Natural killer cell (primary cell): Measurements from ENCODE around the gene MYH11. TPM values are rescaled to one million over a fixed set of nuclear protein-coding genes. Genes with fewer than 3 reads are reported as not detected.

Experiments
- ATAC-seq, 3 donors: fragments of 150-1000 bp in 2 of 3; fragments of 200-7000 bp in 1 of 3; cut with Tn5 transposase; 1 replicate in 1 of 3; 2 replicates in 2 of 3; pipeline ENCODE4 v1.10.0; 2021; ENCODE audit warnings: mild to moderate bottlenecking in 2 of 3, moderate library complexity in 2 of 3
- DNase-seq, 2 donors: peaks; one replicate each; pipeline versions ENCODE4 v3.0.0 to v3.0.0-alpha.2; 2013 to 2021; ENCODE audit warnings: mixed read lengths in 1 of 2
- H3K27ac ChIP-seq: one replicate; pipeline ENCODE4 v1.5.1; 2013; ENCODE audit warnings: mild to moderate bottlenecking, low read length
- H3K27me3 ChIP-seq: one replicate; pipeline ENCODE4 v1.6.1; 2013; ENCODE audit warnings: low read length; ENCODE audit not compliant: control insufficient read depth, insufficient read depth
- H3K36me3 ChIP-seq: one replicate; pipeline ENCODE4 v1.6.1; 2013; ENCODE audit warnings: low read length; ENCODE audit not compliant: control insufficient read depth, insufficient read depth
- H3K4me1 ChIP-seq: one replicate; pipeline ENCODE4 v1.6.1; 2013; ENCODE audit warnings: low read length; ENCODE audit not compliant: control insufficient read depth, insufficient read depth
- H3K4me3 ChIP-seq: one replicate; pipeline ENCODE4 v1.5.1; 2013; ENCODE audit warnings: low read length
- H3K9me3 ChIP-seq: one replicate; pipeline ENCODE4 v1.6.1; 2013; ENCODE audit warnings: low read length; ENCODE audit not compliant: control insufficient read depth, insufficient read depth
- H3K27ac Mint-ChIP-seq, 2 donors: one replicate each; pipeline ENCODE4 v1.8.0; 2022; ENCODE audit warnings: mild to moderate bottlenecking in 2 of 2, mixed read lengths in 2 of 2, moderate library complexity in 1 of 2
- H3K27me3 Mint-ChIP-seq, 2 donors: one replicate each; pipeline ENCODE4 v1.8.0; 2022; ENCODE audit warnings: low read depth in 2 of 2, mixed read lengths in 2 of 2
- H3K36me3 Mint-ChIP-seq: one replicate; pipeline ENCODE4 v1.8.0; 2022; ENCODE audit warnings: mixed read lengths
- H3K4me1 Mint-ChIP-seq, 2 donors: one replicate each; pipeline ENCODE4 v1.8.0; 2022; ENCODE audit warnings: mixed read lengths in 2 of 2
- H3K4me3 Mint-ChIP-seq: one replicate; pipeline ENCODE4 v1.8.0; 2022; ENCODE audit warnings: mild to moderate bottlenecking, moderate library complexity, mixed read lengths
- H3K9me3 Mint-ChIP-seq, 2 donors: one replicate each; pipeline ENCODE4 v1.8.0; 2022; ENCODE audit warnings: mixed read lengths in 2 of 2
- WGBS: methylation state at CpG from one replicate; pipeline ENCODE4 v1.1.7; 2013; ENCODE audit warnings: missing lambda C conversion rate; ENCODE audit not compliant: insufficient coverage; 5-methylcytosine and 5-hydroxymethylcytosine counted together
- intact Hi-C: fragments of 100-400 bp; cut with micrococcal nuclease; formaldehyde crosslinking; loops from one replicate; pipeline ENCODE4 v1.14.2; 2022
- total RNA-seq, 4 donors: library from RNA; stranded (reverse); fragments of 120-200 nt in 1 of 4; gene quantifications; one replicate each; pipeline versions ENCODE4 v1.2.3 to v1.2.4, GENCODE V29; 2013 to 2022
- TF ChIP-seq, protein P1 (sequence below): fragments of 200-600 bp; IDR thresholded peaks from one replicate; pipeline ENCODE4 v1.8.0; 2022; ENCODE audit warnings: antibody characterized with exemption

The MYH11 gene
- total RNA-seq, 3 donors from 2014 or later (not counting 1 experiment from before 2014, with no cell fraction given) = 0.30 TPM; not detected in 2

DNA sequence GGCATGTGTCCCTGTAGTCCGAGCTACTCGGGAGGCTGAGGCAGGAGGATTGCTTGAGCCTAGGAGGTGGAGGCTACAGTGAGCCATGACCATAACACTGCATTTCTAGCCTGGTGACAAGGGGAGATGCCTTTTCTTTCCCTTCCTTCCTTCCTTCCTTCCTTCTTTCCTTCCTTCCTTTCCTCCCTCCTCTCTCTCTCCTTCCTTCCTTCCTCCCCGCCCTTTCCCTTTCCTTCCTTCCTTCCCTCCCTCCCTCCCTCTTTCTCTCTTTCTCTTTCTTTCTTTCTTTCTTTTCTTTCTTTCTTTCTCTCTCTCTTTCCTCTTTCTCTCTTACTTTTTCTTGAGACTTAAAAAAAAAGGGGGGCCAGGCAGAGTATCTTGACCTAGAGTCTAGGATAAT, 34.7 kb upstream of the MYH11 start:
- 92% methylated on average over 3 of the region's 3 CpGs for WGBS
- Histone ChIP-seq H3K4me3 (no peak overlapping the region), H3K36me3 (no peaks in the 10 kb centered on the region), H3K4me1 (peaks cover 20% of the 10 kb centered on the region), H3K27ac (no peak overlapping the region), H3K27me3 (no peaks in the 10 kb centered on the region), H3K9me3 (no peaks in the 10 kb centered on the region)
- ATAC-seq (no peak), DNase-seq (no peak)
- TF ChIP-seq, protein P1, sequence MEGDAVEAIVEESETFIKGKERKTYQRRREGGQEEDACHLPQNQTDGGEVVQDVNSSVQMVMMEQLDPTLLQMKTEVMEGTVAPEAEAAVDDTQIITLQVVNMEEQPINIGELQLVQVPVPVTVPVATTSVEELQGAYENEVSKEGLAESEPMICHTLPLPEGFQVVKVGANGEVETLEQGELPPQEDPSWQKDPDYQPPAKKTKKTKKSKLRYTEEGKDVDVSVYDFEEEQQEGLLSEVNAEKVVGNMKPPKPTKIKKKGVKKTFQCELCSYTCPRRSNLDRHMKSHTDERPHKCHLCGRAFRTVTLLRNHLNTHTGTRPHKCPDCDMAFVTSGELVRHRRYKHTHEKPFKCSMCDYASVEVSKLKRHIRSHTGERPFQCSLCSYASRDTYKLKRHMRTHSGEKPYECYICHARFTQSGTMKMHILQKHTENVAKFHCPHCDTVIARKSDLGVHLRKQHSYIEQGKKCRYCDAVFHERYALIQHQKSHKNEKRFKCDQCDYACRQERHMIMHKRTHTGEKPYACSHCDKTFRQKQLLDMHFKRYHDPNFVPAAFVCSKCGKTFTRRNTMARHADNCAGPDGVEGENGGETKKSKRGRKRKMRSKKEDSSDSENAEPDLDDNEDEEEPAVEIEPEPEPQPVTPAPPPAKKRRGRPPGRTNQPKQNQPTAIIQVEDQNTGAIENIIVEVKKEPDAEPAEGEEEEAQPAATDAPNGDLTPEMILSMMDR = no peak
- no peak overlapping the region for H3K4me3 Mint-ChIP-seq
- H3K4me1 Mint-ChIP-seq = peaks cover 20 to 21% of the 10 kb centered on the region in 2 donors
- H3K27ac Mint-ChIP-seq = peak overlapping the region in 1 of 2 donors; percentile 37
- no peaks in the 10 kb centered on the region for H3K9me3 Mint-ChIP-seq
- H3K27me3 Mint-ChIP-seq = no peaks in the 10 kb centered on the region
- H3K36me3 Mint-ChIP-seq = no peaks in the 10 kb centered on the region
- intact Hi-C loops = no loop called here

DNA sequence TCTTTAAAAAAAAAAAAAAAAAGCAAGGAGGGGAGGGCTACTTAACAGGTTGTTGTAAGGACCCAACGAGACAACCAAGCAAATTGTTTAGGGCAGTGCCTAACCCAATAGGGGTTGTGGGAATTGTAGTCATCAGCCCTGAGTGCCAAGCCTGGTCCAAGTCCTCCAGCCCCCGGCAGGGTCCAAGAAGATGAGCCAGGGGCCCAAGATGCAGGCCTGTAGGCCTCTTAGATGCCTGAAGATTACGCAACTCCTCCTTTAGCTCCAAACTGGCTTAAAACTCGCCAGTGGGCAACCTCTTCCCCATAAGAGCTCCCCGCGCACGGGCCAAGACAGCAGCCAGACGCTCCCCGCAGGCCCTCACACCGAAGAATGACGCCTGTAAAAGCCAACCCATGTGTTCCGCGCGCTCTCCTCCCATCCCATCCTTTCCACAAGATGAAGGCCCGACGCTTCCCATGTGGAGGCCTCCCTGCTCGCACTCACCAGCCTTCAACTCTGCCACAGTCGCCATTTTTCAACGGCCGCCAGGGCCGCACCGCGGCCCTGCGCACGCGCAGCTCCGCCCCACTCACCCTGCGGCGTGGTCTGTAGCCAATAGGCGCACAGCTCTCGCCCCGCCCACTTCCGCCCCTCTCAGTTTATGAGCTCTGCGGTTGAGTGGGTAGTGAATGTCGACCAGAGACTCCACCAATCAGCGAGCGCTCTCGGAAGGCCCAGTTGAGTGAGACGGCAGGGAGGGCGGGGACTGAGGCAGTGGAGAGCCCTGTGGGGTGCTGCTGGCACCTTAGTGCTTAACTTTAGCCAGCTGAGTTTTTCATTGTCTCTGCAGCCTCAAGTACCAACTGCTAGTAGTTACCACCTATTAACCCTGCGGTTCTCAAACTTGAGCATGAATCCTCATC, 31.5 kb upstream of the MYH11 start, which contains the start of gene CEP20:
Gene CEP20 (minus strand): TSS at position 532 of the 905 bp plus-strand sequence. CDS start 18 bp downstream, at position 514.
- DNase-seq (peak; percentile 99 to 100), ATAC-seq (peak; percentile 97 to 100 (median 98))
- no peaks in the 10 kb centered on the region for H3K9me3 Mint-ChIP-seq
- H3K27ac Mint-ChIP-seq = peak within 1 kb of the TSS; percentile 90 to 96
- peak within 1 kb of the TSS; percentile 100 for H3K4me3 ChIP-seq
- no peaks in the 10 kb centered on the region for H3K27me3 ChIP-seq
- H3K27me3 Mint-ChIP-seq = no peaks in the 10 kb centered on the region
- TF ChIP-seq, protein P1 = no peak
- peak within 1 kb of the TSS; percentile 86 for H3K27ac ChIP-seq
- no peaks in the 10 kb centered on the region for H3K36me3 Mint-ChIP-seq
- H3K36me3 ChIP-seq = peaks cover 3% of the 10 kb centered on the region
- H3K4me3 Mint-ChIP-seq = peak within 1 kb of the TSS; percentile 98
- H3K9me3 ChIP-seq = no peaks in the 10 kb centered on the region
- peaks cover 20% of the 10 kb centered on the region for H3K4me1 ChIP-seq
- intact Hi-C loops = loop anchor here (2.0 to 5.0 kb wide), 2 partner anchors 64 to 238 kb away; no protein-coding TSS in a partner anchor
- peaks cover 30 to 32% of the 10 kb centered on the region in 2 donors for H3K4me1 Mint-ChIP-seq
- under 1% methylated on average over 41 of the region's 41 CpGs for WGBS

DNA sequence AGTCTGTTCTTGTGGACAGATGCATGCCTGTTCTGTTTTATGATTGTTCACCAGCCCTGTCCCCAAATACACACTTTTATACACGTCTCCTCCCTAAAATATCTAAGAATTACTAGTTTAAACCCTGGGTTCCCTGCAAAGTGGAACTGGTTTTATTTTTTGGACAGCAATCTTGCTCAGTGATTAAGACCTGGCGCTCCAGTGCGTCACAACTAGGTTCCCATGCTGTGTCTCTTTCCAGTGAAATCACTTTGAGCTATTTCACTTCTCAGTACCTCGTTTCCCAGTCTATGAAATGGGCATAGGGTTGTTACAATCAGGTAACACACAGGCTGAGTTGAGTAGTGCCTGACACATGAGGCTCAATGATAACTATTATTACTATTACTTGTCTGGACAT, 30.5 kb upstream of the MYH11 start:
- Histone ChIP-seq H3K9me3 (no peaks in the 10 kb centered on the region), H3K27ac (no peak overlapping the region), H3K4me3 (no peak overlapping the region), H3K4me1 (peaks cover 20% of the 10 kb centered on the region), H3K27me3 (no peaks in the 10 kb centered on the region), H3K36me3 (peaks cover 13% of the 10 kb centered on the region)
- no peaks in the 10 kb centered on the region for H3K36me3 Mint-ChIP-seq
- H3K9me3 Mint-ChIP-seq = no peaks in the 10 kb centered on the region
- ATAC-seq = no peak
- peak overlapping the region; percentile 90 to 96 for H3K27ac Mint-ChIP-seq
- no peaks in the 10 kb centered on the region for H3K27me3 Mint-ChIP-seq
- intact Hi-C loops = loop anchor here (5.0 kb wide), 1 partner anchor 65 kb away; no protein-coding TSS in a partner anchor
- 93% methylated on average over 4 of the region's 4 CpGs for WGBS
- peak overlapping the region; percentile 98 for H3K4me3 Mint-ChIP-seq
- TF ChIP-seq, protein P1 = no peak
- DNase-seq = no peak
- H3K4me1 Mint-ChIP-seq = peaks cover 30 to 32% of the 10 kb centered on the region in 2 donors
